Spleen (tissue), 7 donors: ENCODE results near the gene CREB3L4.

ENCODE experiments used
- CTCF ChIP-seq, 11 experiments: fragments of 200-600 bp in 7 of 11; fragments of 450-650 bp in 4 of 11; sonication (generic) in 4 of 11; IDR thresholded peaks in 8 of 11; conservative IDR thresholded peaks in 3 of 11; 1 replicate in 7 of 11; 2 replicates in 4 of 11; pipeline versions ENCODE4 v1.4.0 to v1.8.0; 2016 to 2021; ENCODE audit warnings: antibody characterized with exemption in 11 of 11, inconsistent platforms in 4 of 11, mild to moderate bottlenecking in 1 of 11
- POLR2A ChIP-seq, 3 donors: fragments of 450-650 bp; IDR thresholded peaks; one replicate each; pipeline ENCODE4 v1.5.1; 2017; ENCODE audit warnings: antibody characterized with exemption in 3 of 3, mild to moderate bottlenecking in 1 of 3
- donor health status: DM: no; HTN: no; CAD: no; lungs with moderate emphysema.
- donor health status: DM: no; HTN: no; CAD: no.
- donor health status: DM: no; HTN: no; CAD: no.

GRCh38 chr1:153951183-153951582 lies 16.5 kb upstream of the CREB3L4 start:
- TF ChIP-seq CTCF (IDR thresholded peaks at IDR 0.05 in 8 of 11, conservative IDR thresholded peaks at IDR 0.05 in 3 of 11) (no peak), POLR2A (IDR thresholded peaks at IDR 0.05) (no peak)
